Stomach (tissue), 9 donors: ENCODE data around the gene METTL21C. TPM values are rescaled to one million over a fixed set of nuclear protein-coding genes. Genes with fewer than 3 reads are reported as not detected.
A peak's percentile ranks its signal among the peaks of the same experiment; 100 is the strongest.

Source experiments
- DNase-seq, 2 donors: peaks; one replicate each; pipeline versions ENCODE4 v3.0.0 to v3.0.0-alpha.2; 2013 to 2019
- H3K27ac ChIP-seq, 5 donors: fragments of 200-600 bp in 4 of 5; sonication (generic) in 4 of 5; one replicate each; pipeline ENCODE4 v1.5.1; 2013 to 2019; ENCODE audit warnings: mild to moderate bottlenecking in 1 of 5, moderate library complexity in 1 of 5
- H3K27me3 ChIP-seq, 3 donors: fragments of 200-600 bp; sonication (generic); one replicate each; pipeline ENCODE4 v1.5.1; 2017 to 2019; ENCODE audit warnings: mixed run types in 1 of 3
- H3K36me3 ChIP-seq, 4 donors: fragments of 200-600 bp; sonication (generic); 1 replicate in 3 of 4; 2 replicates in 1 of 4; pipeline ENCODE4 v1.5.1; 2016 to 2019
- H3K4me1 ChIP-seq, 4 donors: fragments of 200-600 bp; sonication (generic); one replicate each; pipeline ENCODE4 v1.5.1; 2016 to 2019
- H3K4me3 ChIP-seq, 4 donors: fragments of 200-600 bp; sonication (generic) in 3 of 4; one replicate each; pipeline ENCODE4 v1.5.1; 2016 to 2019; ENCODE audit warnings: mild to moderate bottlenecking in 1 of 4
- H3K9me3 ChIP-seq, 4 donors: fragments of 200-600 bp; sonication (generic); one replicate each; pipeline ENCODE4 v1.5.1; 2016 to 2019
- EP300 ChIP-seq: sonication (generic); formaldehyde crosslinking; IDR thresholded peaks from one replicate; pipeline ENCODE4 v1.6.1; 2017; ENCODE audit warnings: antibody characterized with exemption
- POLR2A ChIP-seq, 4 donors: fragments of 450-650 bp; IDR thresholded peaks; one replicate each; pipeline ENCODE4 v1.6.1; 2016; ENCODE audit warnings: antibody characterized with exemption in 4 of 4, control low read depth in 2 of 4, mild to moderate bottlenecking in 1 of 4, moderate library complexity in 1 of 4
- POLR2AphosphoS5 ChIP-seq, 3 donors: sonication (generic); formaldehyde crosslinking; IDR thresholded peaks; one replicate each; pipeline ENCODE4 v1.6.1; 2016; ENCODE audit warnings: antibody characterized with exemption in 3 of 3
- WGBS, 5 donors: extraction: QIAGEN DNeasy Blood & Tissue Kit in 3 of 5; methylation state at CpG; one replicate each; pipeline versions ENCODE4 v1.1.5 to v1.1.7; 2013 to 2018; 5-methylcytosine and 5-hydroxymethylcytosine counted together
- intact Hi-C: fragments of 100-400 bp; cut with DNase I; formaldehyde crosslinking; loops from one replicate; pipeline ENCODE4 v1.15.1; 2023; ENCODE audit warnings: low total_unique reads
- polyA plus RNA-seq, 3 donors: library from polyadenylated mRNA; stranded (reverse); fragments of 200-250 nt; gene quantifications; one replicate each; pipeline ENCODE4 v1.2.3, GENCODE V29; 2013
- total RNA-seq, 5 donors: library from RNA; depleted of rRNA; stranded (reverse); fragments of >200 nt; gene quantifications; one replicate each; pipeline versions ENCODE4 v1.1.0 to v1.2.3, GENCODE V29; 2014 to 2016
- TF ChIP-seq, protein P1 (sequence below), 7 experiments: fragments of 450-650 bp in 4 of 7; fragments of 200-600 bp in 3 of 7; sonication (generic) in 3 of 7; IDR thresholded peaks; one replicate each; pipeline ENCODE4 v1.5.1; 2016 to 2019; ENCODE audit warnings: antibody characterized with exemption in 7 of 7, control low read depth in 2 of 7, mild to moderate bottlenecking in 1 of 7
- donor health status: healthy with polysubstance abuse.
- donor health status: Bipolar disorder and iron deficiency.
- donor health status: healthy.

METTL21C gene
- total and polyA plus RNA-seq, 8 donors = not detected

DNA sequence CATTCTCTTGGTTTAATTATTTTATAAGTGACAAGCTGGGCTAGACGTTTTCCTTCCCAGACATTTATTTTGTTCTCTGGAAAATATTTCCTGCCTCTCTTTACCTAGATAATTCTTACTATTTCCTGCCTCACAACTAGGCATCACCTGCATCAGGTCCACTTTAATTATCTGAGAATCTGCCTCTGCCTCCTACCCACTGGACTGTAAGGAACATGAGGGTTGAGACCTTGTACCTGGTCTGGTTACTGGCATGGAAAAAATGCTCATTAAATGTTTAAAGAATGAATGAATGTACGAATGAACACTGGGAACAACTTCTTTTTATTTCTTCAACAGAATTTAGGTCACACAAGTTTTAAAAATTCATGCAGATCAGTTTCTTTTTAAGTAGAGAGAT is 13.4 kb upstream of the METTL21C start:
- Histone ChIP-seq H3K9me3 (peaks cover 0 to 12% (median 6%) of the 10 kb centered on the region in 4 donors), H3K27ac (no peak overlapping the region), H3K27me3 (no peaks in the 10 kb centered on the region), H3K4me3 (no peak overlapping the region), H3K4me1 (no peaks in the 10 kb centered on the region), H3K36me3 (no peaks in the 10 kb centered on the region)
- WGBS, 5 donors = 44 to 55% (median 49%) methylated on average over 2 of the region's 2 CpGs
- DNase-seq = no peak
- TF ChIP-seq, protein P1, sequence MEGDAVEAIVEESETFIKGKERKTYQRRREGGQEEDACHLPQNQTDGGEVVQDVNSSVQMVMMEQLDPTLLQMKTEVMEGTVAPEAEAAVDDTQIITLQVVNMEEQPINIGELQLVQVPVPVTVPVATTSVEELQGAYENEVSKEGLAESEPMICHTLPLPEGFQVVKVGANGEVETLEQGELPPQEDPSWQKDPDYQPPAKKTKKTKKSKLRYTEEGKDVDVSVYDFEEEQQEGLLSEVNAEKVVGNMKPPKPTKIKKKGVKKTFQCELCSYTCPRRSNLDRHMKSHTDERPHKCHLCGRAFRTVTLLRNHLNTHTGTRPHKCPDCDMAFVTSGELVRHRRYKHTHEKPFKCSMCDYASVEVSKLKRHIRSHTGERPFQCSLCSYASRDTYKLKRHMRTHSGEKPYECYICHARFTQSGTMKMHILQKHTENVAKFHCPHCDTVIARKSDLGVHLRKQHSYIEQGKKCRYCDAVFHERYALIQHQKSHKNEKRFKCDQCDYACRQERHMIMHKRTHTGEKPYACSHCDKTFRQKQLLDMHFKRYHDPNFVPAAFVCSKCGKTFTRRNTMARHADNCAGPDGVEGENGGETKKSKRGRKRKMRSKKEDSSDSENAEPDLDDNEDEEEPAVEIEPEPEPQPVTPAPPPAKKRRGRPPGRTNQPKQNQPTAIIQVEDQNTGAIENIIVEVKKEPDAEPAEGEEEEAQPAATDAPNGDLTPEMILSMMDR (IDR thresholded peaks at IDR 0.05) = no peak
- TF ChIP-seq POLR2AphosphoS5 (IDR thresholded peaks at IDR 0.05) (no peak), EP300 (no peak), POLR2A (IDR thresholded peaks at IDR 0.05) (no peak)
- intact Hi-C loops = no loop called here

DNA sequence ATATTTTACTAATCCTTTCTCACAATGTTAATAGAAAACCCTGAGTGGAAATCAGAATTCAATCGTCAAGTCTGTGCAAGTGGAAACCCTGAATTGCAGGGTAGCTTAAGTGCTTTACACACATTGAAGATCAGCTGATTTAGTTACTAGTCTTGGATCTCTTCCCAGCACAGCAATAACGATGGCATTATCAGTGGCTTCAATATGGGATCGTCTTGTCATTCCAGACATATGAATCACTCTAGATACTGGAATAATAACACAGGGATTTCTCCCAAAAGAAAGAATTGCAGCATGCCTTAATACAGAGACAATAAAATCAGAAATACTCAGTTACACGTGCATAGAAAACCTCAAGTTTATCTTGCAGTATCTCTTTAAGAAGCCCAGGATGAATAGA is 12.6 kb upstream of the METTL21C start:
- Histone ChIP-seq H3K36me3 (no peaks in the 10 kb centered on the region), H3K9me3 (peaks cover 0 to 12% (median 6%) of the 10 kb centered on the region in 4 donors), H3K27ac (no peak overlapping the region), H3K4me1 (no peaks in the 10 kb centered on the region), H3K4me3 (no peak overlapping the region), H3K27me3 (no peaks in the 10 kb centered on the region)
- TF ChIP-seq POLR2A (IDR thresholded peaks at IDR 0.05) (no peak), EP300 (no peak), POLR2AphosphoS5 (IDR thresholded peaks at IDR 0.05) (no peak)
- TF ChIP-seq, protein P1 (IDR thresholded peaks at IDR 0.05) = no peak
- DNase-seq = peak in 1 of 2 donors; percentile 12
- intact Hi-C loops = no loop called here
- WGBS, 5 donors = 26 to 42% (median 34%) methylated on average over 4 of the region's 4 CpGs

DNA sequence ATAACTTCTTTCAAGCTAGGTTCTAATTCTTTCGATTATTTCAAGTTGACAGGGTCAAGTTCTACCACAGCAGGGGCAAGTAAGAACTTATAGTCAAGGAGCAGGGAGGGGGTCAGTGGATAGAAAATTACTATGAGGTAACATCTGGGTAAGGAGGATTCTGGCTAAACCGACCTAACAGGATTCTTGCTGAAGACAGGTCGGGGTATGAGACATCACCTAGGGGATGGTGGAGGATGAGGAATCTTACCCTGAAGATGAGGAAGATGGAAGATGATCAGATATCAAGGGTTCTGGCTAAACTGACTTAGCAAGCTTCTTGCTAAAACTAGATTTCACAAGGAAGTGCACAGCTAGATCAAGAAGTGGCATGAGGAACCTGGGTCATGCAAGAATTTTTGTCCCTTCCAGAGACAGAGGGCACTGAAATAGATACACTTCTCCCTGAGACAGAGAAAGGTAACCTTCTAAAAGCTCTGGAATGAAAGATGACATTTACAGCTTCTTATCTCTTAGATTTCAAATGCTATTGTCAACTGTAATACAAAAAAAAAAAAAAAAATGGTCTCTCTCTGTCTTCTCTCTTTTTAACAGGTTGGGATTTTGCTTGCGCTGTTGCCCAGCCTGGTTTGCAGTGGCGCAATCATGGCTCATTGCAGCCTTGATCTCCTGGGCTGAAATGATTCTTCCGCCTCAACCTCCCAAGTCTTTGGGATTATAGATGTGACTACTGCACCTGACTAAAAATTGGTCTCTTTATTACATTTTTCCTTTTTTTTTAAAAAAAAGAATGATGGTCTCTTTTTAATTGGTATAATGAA is 9.6 kb upstream of the METTL21C start:
- TF ChIP-seq POLR2AphosphoS5 (IDR thresholded peaks at IDR 0.05) (no peak), POLR2A (IDR thresholded peaks at IDR 0.05) (no peak), EP300 (no peak)
- TF ChIP-seq, protein P1 (IDR thresholded peaks at IDR 0.05) = no peak
- Histone ChIP-seq H3K9me3 (peaks cover 0 to 7% (median 6%) of the 10 kb centered on the region in 4 donors), H3K4me3 (no peak overlapping the region), H3K27me3 (no peaks in the 10 kb centered on the region), H3K27ac (no peak overlapping the region), H3K4me1 (no peaks in the 10 kb centered on the region), H3K36me3 (no peaks in the 10 kb centered on the region)
- DNase-seq = no peak
- intact Hi-C loops = no loop called here
- WGBS, 5 donors = 74 to 82% (median 79%) methylated on average over 6 of the region's 6 CpGs

DNA sequence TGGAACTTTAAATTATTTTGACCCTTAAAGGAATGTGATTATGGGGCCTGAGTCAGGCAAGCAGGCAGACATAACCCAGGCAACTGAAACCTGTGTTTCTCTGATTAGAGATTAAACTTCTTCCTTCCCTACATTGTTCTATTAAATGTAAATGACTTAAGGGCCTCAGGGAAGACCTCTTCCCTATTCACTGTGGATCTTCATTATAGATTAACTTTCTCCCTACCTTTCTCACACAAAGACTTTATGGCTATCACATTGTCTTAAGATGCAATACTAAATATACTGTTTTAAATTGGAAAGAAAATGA is 8.8 kb upstream of the METTL21C start:
- Histone ChIP-seq H3K27ac (no peak overlapping the region), H3K4me1 (no peaks in the 10 kb centered on the region), H3K9me3 (peaks cover 0 to 7% (median 5%) of the 10 kb centered on the region in 4 donors), H3K4me3 (no peak overlapping the region), H3K27me3 (no peaks in the 10 kb centered on the region), H3K36me3 (no peaks in the 10 kb centered on the region)
- intact Hi-C loops = no loop called here
- TF ChIP-seq POLR2AphosphoS5 (IDR thresholded peaks at IDR 0.05) (no peak), EP300 (no peak), POLR2A (IDR thresholded peaks at IDR 0.05) (no peak)
- TF ChIP-seq, protein P1 (IDR thresholded peaks at IDR 0.05) = no peak
- DNase-seq = no peak
